Cardiac muscle cell (in vitro differentiated cells and primary cell): ENCODE data around the gene TMEM80. TPM values are rescaled to one million over a fixed set of nuclear protein-coding genes. Genes with fewer than 3 reads are reported as not detected.

Experiments used
- DNase-seq, 2 donors: peaks; one replicate each; pipeline versions ENCODE4 v3.0.0 to v3.0.0-alpha.2; 2010 to 2017; ENCODE audit warnings: low read depth in 1 of 2, low spot score in 1 of 2
- H3K27ac ChIP-seq: fragments of 200-600 bp; sonication (generic); 2 replicates; pipeline ENCODE4 v1.5.1; 2016
- H3K27me3 ChIP-seq: fragments of 200-600 bp; sonication (generic); 2 replicates; pipeline ENCODE4 v1.6.0; 2016; ENCODE audit warnings: control low read depth
- H3K36me3 ChIP-seq: fragments of 200-600 bp; sonication (generic); 2 replicates; pipeline ENCODE4 v1.5.1; 2016; ENCODE audit warnings: control low read depth
- H3K4me1 ChIP-seq: fragments of 200-600 bp; sonication (generic); 2 replicates; pipeline ENCODE4 v1.8.1; 2017; ENCODE audit warnings: low read depth, mild to moderate bottlenecking, mixed run types
- H3K4me3 ChIP-seq: fragments of 200-600 bp; sonication (generic); 2 replicates; pipeline ENCODE4 v1.5.1; 2016; ENCODE audit warnings: mild to moderate bottlenecking
- H3K9me3 ChIP-seq: fragments of 200-600 bp; sonication (generic); 2 replicates; pipeline ENCODE4 v1.5.1; 2017; ENCODE audit warnings: low read depth, mild to moderate bottlenecking, control low read depth
- polyA plus RNA-seq: library from polyadenylated mRNA; unstranded; fragments of >200 nt; fragmentation: Nextera tagmentation; extraction: Ambion mirVana; gene quantifications from 2 replicates; pipeline ENCODE4 v1.2.1, GENCODE V29; 2016
- total RNA-seq: library from RNA; depleted of rRNA; stranded (reverse); fragments of >200 nt; gene quantifications from 2 replicates; pipeline ENCODE4 v1.2.3, GENCODE V29; 2016
- TF ChIP-seq, protein P1 (sequence below): IDR thresholded peaks from 2 replicates; pipeline ENCODE4 v1.5.1; 2012; ENCODE audit warnings: low read depth, mild to moderate bottlenecking, low read length

Gene TMEM80
- total and polyA plus RNA-seq, 2 experiments from 2014 or later: 53.4 to 93.5 TPM

GRCh38 chr11:723120-723883, 27.7 kb downstream of the TMEM80 start:
- H3K36me3 ChIP-seq: no peaks in the 10 kb centered on the region
- peaks cover 74% of the 10 kb centered on the region for H3K27me3 ChIP-seq
- H3K4me1 ChIP-seq: no peaks in the 10 kb centered on the region
- DNase-seq: peak; percentile 54 to 68
- TF ChIP-seq, protein P1, sequence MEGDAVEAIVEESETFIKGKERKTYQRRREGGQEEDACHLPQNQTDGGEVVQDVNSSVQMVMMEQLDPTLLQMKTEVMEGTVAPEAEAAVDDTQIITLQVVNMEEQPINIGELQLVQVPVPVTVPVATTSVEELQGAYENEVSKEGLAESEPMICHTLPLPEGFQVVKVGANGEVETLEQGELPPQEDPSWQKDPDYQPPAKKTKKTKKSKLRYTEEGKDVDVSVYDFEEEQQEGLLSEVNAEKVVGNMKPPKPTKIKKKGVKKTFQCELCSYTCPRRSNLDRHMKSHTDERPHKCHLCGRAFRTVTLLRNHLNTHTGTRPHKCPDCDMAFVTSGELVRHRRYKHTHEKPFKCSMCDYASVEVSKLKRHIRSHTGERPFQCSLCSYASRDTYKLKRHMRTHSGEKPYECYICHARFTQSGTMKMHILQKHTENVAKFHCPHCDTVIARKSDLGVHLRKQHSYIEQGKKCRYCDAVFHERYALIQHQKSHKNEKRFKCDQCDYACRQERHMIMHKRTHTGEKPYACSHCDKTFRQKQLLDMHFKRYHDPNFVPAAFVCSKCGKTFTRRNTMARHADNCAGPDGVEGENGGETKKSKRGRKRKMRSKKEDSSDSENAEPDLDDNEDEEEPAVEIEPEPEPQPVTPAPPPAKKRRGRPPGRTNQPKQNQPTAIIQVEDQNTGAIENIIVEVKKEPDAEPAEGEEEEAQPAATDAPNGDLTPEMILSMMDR: peak; percentile 54
- H3K4me3 ChIP-seq: no peak overlapping the region
- no peaks in the 10 kb centered on the region for H3K9me3 ChIP-seq
- H3K27ac ChIP-seq: no peak overlapping the region

DNA sequence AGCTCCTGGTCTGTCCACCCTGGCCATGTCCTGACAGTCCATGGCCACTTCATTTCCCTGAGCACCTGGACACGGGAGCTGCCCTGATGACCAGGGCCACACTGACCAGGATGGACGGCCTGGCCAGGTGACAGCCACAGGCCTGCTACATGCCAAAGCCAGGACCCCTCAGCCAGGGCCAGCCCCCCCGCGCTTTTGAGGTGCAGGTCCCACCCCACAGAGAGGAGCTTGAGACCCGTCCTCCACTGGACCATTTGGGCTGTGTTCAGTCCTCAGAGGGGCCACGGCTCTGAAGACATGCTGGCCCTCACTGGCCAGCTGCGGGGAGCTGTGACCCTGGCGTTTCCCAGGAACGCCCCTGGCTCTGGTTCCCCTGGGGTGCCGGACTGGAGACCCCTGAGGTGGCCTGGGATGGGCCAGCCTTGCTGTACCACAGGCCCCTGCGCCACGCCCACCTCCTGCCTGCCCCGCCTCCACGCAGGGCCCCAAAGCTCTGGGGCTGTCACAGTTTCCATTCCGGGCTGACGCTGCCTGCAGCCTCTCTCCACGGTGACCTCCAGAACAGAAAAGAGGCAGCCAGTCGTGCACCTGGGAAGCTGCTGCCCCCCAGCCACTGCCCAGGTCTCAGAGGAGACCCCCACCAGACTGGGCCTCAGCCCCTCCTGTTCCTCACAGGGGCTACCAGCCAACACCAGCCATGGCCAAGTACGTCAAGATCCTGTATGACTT, 28.6 kb downstream of the TMEM80 start:
- Histone ChIP-seq H3K36me3 (no peaks in the 10 kb centered on the region), H3K4me3 (no peak overlapping the region), H3K4me1 (no peaks in the 10 kb centered on the region), H3K27me3 (peaks cover 71% of the 10 kb centered on the region), H3K27ac (no peak overlapping the region), H3K9me3 (no peaks in the 10 kb centered on the region)
- TF ChIP-seq, protein P1: no peak
- DNase-seq: no peak

DNA sequence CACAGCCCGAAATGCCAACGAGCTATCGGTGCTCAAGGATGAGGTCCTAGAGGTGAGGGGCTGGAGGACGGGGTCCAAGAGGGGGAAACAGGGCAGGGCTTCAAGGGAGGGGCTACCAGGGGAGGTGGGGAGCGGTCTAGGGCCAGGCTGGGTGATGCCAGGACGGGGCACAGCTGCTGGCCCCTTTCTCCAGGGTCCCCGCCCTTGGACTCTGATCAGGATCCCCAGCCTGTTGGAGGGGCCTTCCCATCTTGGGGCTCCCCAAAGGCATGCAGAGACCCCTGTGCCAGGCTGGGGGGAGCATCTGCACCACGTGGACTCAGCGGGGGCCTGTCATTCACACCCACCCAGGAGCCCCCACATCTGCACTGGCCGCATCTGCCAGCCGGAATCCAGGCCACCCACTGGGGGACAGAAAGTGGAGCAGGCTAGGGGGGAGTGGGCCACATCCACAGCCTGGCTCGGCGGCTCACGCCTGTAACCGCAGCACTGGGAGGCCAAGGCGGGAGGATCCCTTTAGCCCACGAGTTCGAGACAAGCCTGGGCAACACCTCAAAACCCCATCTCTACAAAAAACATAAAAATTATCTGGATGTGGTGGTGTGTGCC, 29.3 kb downstream of the TMEM80 start:
- no peaks in the 10 kb centered on the region for H3K36me3 ChIP-seq
- no peaks in the 10 kb centered on the region for H3K4me1 ChIP-seq
- TF ChIP-seq, protein P1: no peak
- H3K9me3 ChIP-seq: no peaks in the 10 kb centered on the region
- no peak for DNase-seq
- H3K27me3 ChIP-seq: peaks cover 64% of the 10 kb centered on the region
- H3K27ac ChIP-seq: no peak overlapping the region
- no peak overlapping the region for H3K4me3 ChIP-seq

GRCh38 chr11:725624-726202, 30.1 kb downstream of the TMEM80 start:
- no peaks in the 10 kb centered on the region for H3K4me1 ChIP-seq
- H3K4me3 ChIP-seq: peak overlapping the region; percentile 25
- TF ChIP-seq, protein P1: no peak
- no peaks in the 10 kb centered on the region for H3K9me3 ChIP-seq
- H3K27ac ChIP-seq: no peak overlapping the region
- peaks cover 56% of the 10 kb centered on the region for H3K27me3 ChIP-seq
- no peaks in the 10 kb centered on the region for H3K36me3 ChIP-seq
- DNase-seq: no peak
